ENCODE results near the gene BTAF1.

BTAF1 gene

GRCh38 chr10:91957091-91957490, 33.5 kb downstream of the BTAF1 start:
- intact Hi-C loops (cut with DNase I): no loop called here
- DNase-seq: no peak

- DNase-seq: no peak
- intact Hi-C loops (cut with DNase I): no loop called here
These were observed 45.7 kb downstream of the BTAF1 start for GRCh38 chr10:91969297-91969696.

GRCh38 chr10:91974960-91975359, 51.4 kb downstream of the BTAF1 start:
- intact Hi-C loops (cut with DNase I): no loop called here

GRCh38 chr10:91975438-91975837, 51.9 kb downstream of the BTAF1 start:
- intact Hi-C loops (cut with DNase I): no loop called here
- DNase-seq: no peak

More at GRCh38 chr10:91974960-91975359, 51.4 kb downstream of the BTAF1 start:
- no peak for DNase-seq

GRCh38 chr10:91976317-91977051, 52.9 kb downstream of the BTAF1 start:
- no peak for DNase-seq
- intact Hi-C loops (cut with DNase I): no loop called here

- intact Hi-C loops (cut with DNase I): no loop called here
- no peak for DNase-seq
These were observed 53.9 kb downstream of the BTAF1 start for GRCh38 chr10:91977491-91977890.

- intact Hi-C loops (cut with DNase I): no loop called here
- no peak for DNase-seq
These were observed 55.0 kb downstream of the BTAF1 start for GRCh38 chr10:91978585-91978984.

GRCh38 chr10:91980319-91980718, 56.7 kb downstream of the BTAF1 start:
- intact Hi-C loops (cut with DNase I): no loop called here

GRCh38 chr10:91983416-91983815, 59.8 kb downstream of the BTAF1 start:
- no peak for DNase-seq
- intact Hi-C loops (cut with DNase I): no loop called here

More at GRCh38 chr10:91980319-91980718, 56.7 kb downstream of the BTAF1 start:
- no peak for DNase-seq

GRCh38 chr10:91987397-91988037, 63.9 kb downstream of the BTAF1 start:
- DNase-seq: no peak
- intact Hi-C loops (cut with DNase I): no loop called here

GRCh38 chr10:91992031-91992430, 68.5 kb downstream of the BTAF1 start:
- intact Hi-C loops (cut with DNase I): no loop called here
- peak in 3 of 42 donors; percentile 10 to 52 (median 25) for DNase-seq

- peak in 24 of 42 donors; percentile 9 to 60 (median 26) for DNase-seq
- intact Hi-C loops (cut with DNase I): no loop called here
These were observed 72.7 kb downstream of the BTAF1 start for GRCh38 chr10:91996266-91996665.

GRCh38 chr10:92001581-92001980, 78.0 kb downstream of the BTAF1 start:
- intact Hi-C loops (cut with DNase I): no loop called here
- DNase-seq: no peak

- DNase-seq: no peak
- intact Hi-C loops (cut with DNase I): no loop called here
These were observed 78.4 kb downstream of the BTAF1 start for GRCh38 chr10:92001995-92002394.

GRCh38 chr10:92003258-92003657, 79.7 kb downstream of the BTAF1 start:
- intact Hi-C loops (cut with DNase I): no loop called here
- no peak for DNase-seq

- intact Hi-C loops (cut with DNase I): no loop called here
- no peak for DNase-seq
These were observed 82.4 kb downstream of the BTAF1 start for GRCh38 chr10:92005978-92006377.

GRCh38 chr10:92009445-92009844, 85.9 kb downstream of the BTAF1 start:
- intact Hi-C loops (cut with DNase I): no loop called here
- no peak for DNase-seq

GRCh38 chr10:92010047-92010735, 86.6 kb downstream of the BTAF1 start:
- intact Hi-C loops (cut with DNase I): no loop called here
- no peak for DNase-seq

- DNase-seq: no peak
- intact Hi-C loops (cut with DNase I): no loop called here
These were observed 88.1 kb downstream of the BTAF1 start for GRCh38 chr10:92011560-92012214.

- DNase-seq: no peak
- intact Hi-C loops (cut with DNase I): no loop called here
These were observed 91.0 kb downstream of the BTAF1 start for GRCh38 chr10:92014620-92015019.
